HG03571 (cell line): Measurements from ENCODE around the gene ZFHX3.

ENCODE experiments used
- ATAC-seq: cut with Tn5 transposase; IDR thresholded peaks from one replicate; pipeline ENCODE4 v1.9.1; 2021; ENCODE audit not compliant: unreplicated experiment

Gene ZFHX3

DNA sequence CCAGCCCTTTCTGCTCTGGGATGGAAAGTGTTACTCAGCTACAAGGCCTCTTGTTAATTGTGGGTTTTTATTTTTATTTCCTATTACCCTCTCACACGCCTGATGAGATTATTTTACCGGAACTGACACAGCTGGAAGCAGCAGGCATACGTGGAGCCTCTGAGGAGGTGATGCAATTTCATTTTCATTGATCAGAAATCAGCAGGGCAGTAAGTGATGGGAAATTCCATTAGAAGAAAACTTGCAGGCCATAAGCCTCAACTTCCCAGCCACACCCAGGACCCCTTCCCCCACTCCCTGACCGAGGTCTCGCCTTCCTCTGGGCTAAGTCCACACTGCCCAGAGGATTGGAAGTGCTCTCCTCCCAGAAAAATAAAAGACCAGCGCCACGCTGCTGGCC is 69.7 kb downstream of the ZFHX3 start:
- ATAC-seq: no peak

DNA sequence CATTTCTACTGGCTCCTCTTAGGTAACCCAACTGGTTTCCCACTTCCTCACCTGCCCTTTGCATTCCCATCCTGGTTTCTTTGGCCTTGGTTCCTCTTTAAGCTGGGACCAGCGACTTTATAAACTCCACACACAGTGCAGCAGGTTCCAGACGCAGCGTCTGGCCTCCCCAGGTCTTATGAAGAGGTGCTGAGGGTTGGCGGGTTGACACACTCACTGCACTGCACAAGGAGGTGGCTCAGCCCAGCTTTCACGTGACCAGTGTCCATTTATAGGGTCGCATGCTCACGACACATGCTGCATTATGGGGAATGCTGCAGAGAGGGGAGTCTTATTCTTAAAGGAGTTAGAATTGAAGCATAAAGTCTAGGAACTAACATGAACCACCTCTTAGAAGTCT is 70.8 kb downstream of the ZFHX3 start:
- ATAC-seq: no peak

DNA sequence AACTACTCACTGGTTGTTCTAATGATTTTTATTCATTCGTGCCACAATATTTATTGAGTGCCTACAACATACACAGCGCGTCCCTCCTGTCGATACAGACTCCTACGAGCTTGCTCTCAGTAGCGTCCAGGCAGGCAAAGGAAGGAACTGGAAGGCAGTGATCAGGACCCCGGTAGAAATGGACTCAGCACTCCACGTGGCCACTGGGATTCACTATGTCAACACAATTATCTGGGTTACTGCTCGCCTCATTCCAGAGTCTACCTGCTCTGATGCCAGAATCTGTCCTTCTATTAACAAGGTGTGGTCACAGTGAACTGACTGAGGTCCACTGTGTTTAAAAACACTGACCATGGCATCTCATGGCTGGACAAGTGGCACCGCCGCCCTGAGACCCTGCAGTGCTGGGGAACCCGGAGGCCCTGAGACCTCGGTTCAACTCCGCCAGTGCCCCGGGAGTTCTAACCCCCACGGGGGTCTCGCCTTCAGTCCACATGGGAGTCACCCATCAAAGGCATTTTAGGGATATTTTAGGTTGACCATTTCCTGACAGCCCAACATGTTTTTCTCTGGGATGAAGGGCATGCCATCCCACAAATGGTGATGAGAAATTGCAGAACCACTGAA is 71.4 kb downstream of the ZFHX3 start:
- ATAC-seq: no peak

GRCh38 chr16:72975809-72976437 is 72.0 kb downstream of the ZFHX3 start:
- no peak for ATAC-seq

- ATAC-seq: no peak
Measured at GRCh38 chr16:72974142-72974769, 73.7 kb downstream of the ZFHX3 start.

- no peak for ATAC-seq
Measured at GRCh38 chr16:72972878-72973571, 74.9 kb downstream of the ZFHX3 start.

DNA sequence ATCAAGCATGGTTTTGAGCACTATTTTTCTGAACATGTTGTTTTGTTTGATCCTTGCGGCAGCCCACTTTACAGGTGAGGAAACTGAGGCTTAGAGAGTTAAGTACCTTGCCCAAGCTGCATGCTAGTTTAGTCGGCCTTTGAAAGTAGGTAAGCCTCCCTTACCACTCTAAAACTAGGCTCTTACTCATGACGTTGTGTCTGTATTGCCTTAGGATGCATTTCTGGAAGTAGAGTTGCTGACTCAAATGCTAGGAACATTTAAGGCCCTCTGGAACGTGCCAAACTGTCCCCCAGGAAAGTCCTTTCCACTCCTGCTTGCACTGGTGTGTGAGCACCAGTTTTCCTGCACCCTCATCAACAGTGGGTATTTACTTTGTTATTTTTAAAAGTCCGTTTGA is 76.6 kb downstream of the ZFHX3 start:
- ATAC-seq: no peak

DNA sequence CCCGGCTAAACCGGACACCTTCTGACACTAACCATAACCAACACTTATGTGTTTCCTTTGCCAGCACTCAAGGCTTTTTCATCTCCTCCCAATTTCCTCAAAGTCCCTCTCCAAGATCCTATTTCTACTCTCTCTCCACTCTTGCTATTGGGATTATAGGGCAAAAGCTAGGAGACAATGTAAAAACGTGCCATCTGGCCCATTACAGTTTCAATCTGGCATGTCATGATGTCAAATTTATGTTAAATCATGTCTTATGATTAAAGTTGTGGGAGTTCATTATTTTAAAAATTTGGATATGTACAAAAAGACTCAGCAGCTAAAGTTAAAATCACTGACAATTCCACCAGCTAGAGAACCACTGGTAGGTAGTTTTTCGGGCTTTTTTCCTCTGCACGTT is 77.3 kb downstream of the ZFHX3 start:
- no peak for ATAC-seq

DNA sequence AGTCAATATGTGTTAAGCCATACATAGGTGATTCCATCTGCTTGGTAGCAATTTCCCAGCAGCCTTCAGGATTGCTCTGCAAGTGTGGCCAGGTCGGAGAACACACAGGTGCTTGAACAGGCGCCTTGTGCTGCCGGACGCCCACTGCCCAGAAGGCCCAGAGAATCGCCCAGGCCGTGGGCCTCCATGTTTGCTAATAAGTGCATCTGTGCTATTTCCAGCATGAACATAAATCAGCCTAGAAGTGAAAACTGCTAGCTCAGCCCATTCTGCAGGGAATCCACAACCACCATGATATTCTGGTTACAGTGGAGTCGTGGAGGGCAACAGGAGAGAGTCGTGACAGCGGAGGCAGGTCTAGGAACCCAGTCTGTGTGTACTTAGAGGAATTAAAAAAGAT is 78.1 kb downstream of the ZFHX3 start:
- no peak for ATAC-seq

GRCh38 chr16:72969146-72969545 is 78.8 kb downstream of the ZFHX3 start:
- ATAC-seq: no peak

DNA sequence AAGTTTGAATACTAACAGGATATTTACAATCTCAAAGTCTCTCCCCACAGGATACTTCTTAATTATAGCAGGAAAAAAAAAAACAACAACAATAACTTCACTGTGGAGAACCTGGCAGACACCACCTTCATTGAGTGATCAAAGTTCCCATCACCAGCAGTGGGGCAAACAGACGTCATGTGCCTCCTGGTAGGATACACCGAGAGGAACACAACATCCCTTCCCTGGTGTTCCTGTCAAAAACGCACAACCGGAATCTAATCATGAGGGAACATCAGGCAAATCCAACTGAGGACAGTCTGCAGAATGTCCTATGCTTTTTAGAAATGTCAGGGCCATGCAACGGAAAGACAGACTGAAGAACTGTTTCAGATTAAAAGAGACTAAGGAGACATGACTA is 80.0 kb downstream of the ZFHX3 start:
- ATAC-seq: no peak

- ATAC-seq: no peak
Measured at GRCh38 chr16:72963533-72964315, 84.2 kb downstream of the ZFHX3 start.

- no peak for ATAC-seq
Measured at GRCh38 chr16:72962347-72962746, 85.6 kb downstream of the ZFHX3 start.

- no peak for ATAC-seq
Measured at GRCh38 chr16:72961863-72962262, 86.1 kb downstream of the ZFHX3 start.

GRCh38 chr16:72961115-72961832 is 86.7 kb downstream of the ZFHX3 start:
- ATAC-seq: no peak

DNA sequence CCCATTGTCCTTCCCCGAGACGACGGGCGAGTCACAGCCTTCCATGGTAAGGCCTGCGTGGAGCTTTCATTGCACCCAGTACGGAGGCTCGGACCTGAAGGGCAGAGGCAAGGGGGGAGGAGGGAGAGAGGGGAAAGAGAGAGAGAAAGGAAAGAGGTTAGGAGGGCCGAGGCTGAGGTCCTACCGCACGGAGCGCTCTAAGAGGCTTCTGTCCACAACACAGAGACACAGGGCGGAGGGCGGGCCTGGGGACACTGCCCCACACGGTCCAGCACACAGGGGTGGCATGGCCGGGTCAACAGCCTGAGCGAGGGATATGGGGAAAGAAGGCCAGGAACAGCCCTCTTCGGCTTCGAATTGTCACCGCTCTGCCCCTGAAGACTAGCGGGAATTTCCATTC is 87.8 kb downstream of the ZFHX3 start:
- ATAC-seq: no peak

- no peak for ATAC-seq
Measured at GRCh38 chr16:72959301-72959996, 88.5 kb downstream of the ZFHX3 start.

GRCh38 chr16:72958522-72959076 is 89.3 kb downstream of the ZFHX3 start:
- ATAC-seq: no peak
